ENCODE results near the gene ZFYVE1.
A peak's percentile ranks its signal among the peaks of the same experiment; 100 is the strongest.
"Not testable (repeated sequence)": the region's sequence is repeated elsewhere in the genome, so short reads cannot be mapped to it uniquely, and the experiment has no call there.

Gene ZFYVE1

GRCh38 chr14:73026243-73026844 lies 562 bp downstream of the ZFYVE1 start:
- Histone ChIP-seq H3K9ac (ENCODE audit: low read length) (peak overlapping the region; percentile 92), H3K4me1 (ENCODE audit: control insufficient read depth, insufficient read depth, low read length) (peaks cover 33% of the 10 kb centered on the region), H3K36me3 (ENCODE audit: control insufficient read depth, insufficient read depth, low read length, severe bottlenecking) (peaks cover 24% of the 10 kb centered on the region), H3K27me3 (replicated peaks; ENCODE audit: control insufficient read depth, insufficient read depth, low read length) (no peaks in the 10 kb centered on the region), H3K9me3 (ENCODE audit: control insufficient read depth, low read length) (no peaks in the 10 kb centered on the region), H3K4me3 (ENCODE audit: low read length) (peak overlapping the region; percentile 97)
- no peak for DNase-seq (ENCODE audit: low read depth)

GRCh38 chr14:73025544-73025943 lies 1.4 kb downstream of the ZFYVE1 start:
- H3K4me1 ChIP-seq (ENCODE audit: control insufficient read depth, insufficient read depth, low read length), result peaks cover 33% of the 10 kb centered on the region
- no peaks in the 10 kb centered on the region for H3K9me3 ChIP-seq (ENCODE audit: control insufficient read depth, low read length)
- H3K9ac ChIP-seq (ENCODE audit: low read length), result peak overlapping the region; percentile 92
- H3K36me3 ChIP-seq (ENCODE audit: control insufficient read depth, insufficient read depth, low read length, severe bottlenecking), result peaks cover 26% of the 10 kb centered on the region
- DNase-seq (ENCODE audit: low read depth), result peak; percentile 58
- H3K27me3 ChIP-seq (replicated peaks; ENCODE audit: control insufficient read depth, insufficient read depth, low read length), result no peaks in the 10 kb centered on the region
- H3K4me3 ChIP-seq (ENCODE audit: low read length), result peak overlapping the region; percentile 97

GRCh38 chr14:73022051-73022450 lies 4.9 kb downstream of the ZFYVE1 start:
- no peaks in the 10 kb centered on the region for H3K9me3 ChIP-seq (ENCODE audit: control insufficient read depth, low read length)
- H3K4me3 ChIP-seq (ENCODE audit: low read length), result peak overlapping the region; percentile 45
- no peak for DNase-seq (ENCODE audit: low read depth)
- H3K4me1 ChIP-seq (ENCODE audit: control insufficient read depth, insufficient read depth, low read length), result peaks cover 27% of the 10 kb centered on the region
- no peaks in the 10 kb centered on the region for H3K27me3 ChIP-seq (replicated peaks; ENCODE audit: control insufficient read depth, insufficient read depth, low read length)
- H3K36me3 ChIP-seq (ENCODE audit: control insufficient read depth, insufficient read depth, low read length, severe bottlenecking), result peaks cover 53% of the 10 kb centered on the region
- H3K9ac ChIP-seq (ENCODE audit: low read length), result no peak overlapping the region

- H3K9ac ChIP-seq (ENCODE audit: low read length); H3K9me3 ChIP-seq (ENCODE audit: control insufficient read depth, low read length); H3K4me3 ChIP-seq (ENCODE audit: low read length); DNase-seq (ENCODE audit: low read depth); H3K27me3 ChIP-seq (replicated peaks; ENCODE audit: control insufficient read depth, insufficient read depth, low read length): not testable (repeated sequence)
- Histone ChIP-seq H3K4me1 (ENCODE audit: control insufficient read depth, insufficient read depth, low read length) (peaks cover 22% of the 10 kb centered on the region), H3K36me3 (ENCODE audit: control insufficient read depth, insufficient read depth, low read length, severe bottlenecking) (peaks cover 43% of the 10 kb centered on the region)
These were observed 10.9 kb downstream of the ZFYVE1 start for GRCh38 chr14:73016011-73016410.

- H3K4me1 ChIP-seq (ENCODE audit: control insufficient read depth, insufficient read depth, low read length), result peaks cover 22% of the 10 kb centered on the region
- H3K36me3 ChIP-seq (ENCODE audit: control insufficient read depth, insufficient read depth, low read length, severe bottlenecking), result peaks cover 41% of the 10 kb centered on the region
- H3K9me3 ChIP-seq (ENCODE audit: control insufficient read depth, low read length); H3K27me3 ChIP-seq (replicated peaks; ENCODE audit: control insufficient read depth, insufficient read depth, low read length); H3K4me3 ChIP-seq (ENCODE audit: low read length); H3K9ac ChIP-seq (ENCODE audit: low read length); DNase-seq (ENCODE audit: low read depth): not testable (repeated sequence)
These were observed 11.4 kb downstream of the ZFYVE1 start for GRCh38 chr14:73015552-73015951.

- Histone ChIP-seq H3K4me1 (ENCODE audit: control insufficient read depth, insufficient read depth, low read length) (peaks cover 23% of the 10 kb centered on the region), H3K4me3 (ENCODE audit: low read length) (no peak overlapping the region), H3K9me3 (ENCODE audit: control insufficient read depth, low read length) (no peaks in the 10 kb centered on the region), H3K27me3 (replicated peaks; ENCODE audit: control insufficient read depth, insufficient read depth, low read length) (no peaks in the 10 kb centered on the region), H3K36me3 (ENCODE audit: control insufficient read depth, insufficient read depth, low read length, severe bottlenecking) (peaks cover 33% of the 10 kb centered on the region), H3K9ac (ENCODE audit: low read length) (no peak overlapping the region)
- peak; percentile 90 for DNase-seq (ENCODE audit: low read depth)
These were observed 12.8 kb downstream of the ZFYVE1 start for GRCh38 chr14:73014105-73014504.

GRCh38 chr14:73011189-73011588 lies 15.7 kb downstream of the ZFYVE1 start:
- not testable (repeated sequence) for H3K9me3 ChIP-seq (ENCODE audit: control insufficient read depth, low read length); H3K4me3 ChIP-seq (ENCODE audit: low read length); H3K9ac ChIP-seq (ENCODE audit: low read length); H3K27me3 ChIP-seq (replicated peaks; ENCODE audit: control insufficient read depth, insufficient read depth, low read length); DNase-seq (ENCODE audit: low read depth)
- H3K4me1 ChIP-seq (ENCODE audit: control insufficient read depth, insufficient read depth, low read length), result peaks cover 37% of the 10 kb centered on the region
- H3K36me3 ChIP-seq (ENCODE audit: control insufficient read depth, insufficient read depth, low read length, severe bottlenecking), result peaks cover 16% of the 10 kb centered on the region

- Histone ChIP-seq H3K4me1 (ENCODE audit: control insufficient read depth, insufficient read depth, low read length) (peaks cover 25% of the 10 kb centered on the region), H3K4me3 (ENCODE audit: low read length) (no peak overlapping the region), H3K36me3 (ENCODE audit: control insufficient read depth, insufficient read depth, low read length, severe bottlenecking) (peaks cover 30% of the 10 kb centered on the region), H3K9ac (ENCODE audit: low read length) (peak overlapping the region; percentile 3), H3K27me3 (replicated peaks; ENCODE audit: control insufficient read depth, insufficient read depth, low read length) (no peaks in the 10 kb centered on the region), H3K9me3 (ENCODE audit: control insufficient read depth, low read length) (no peaks in the 10 kb centered on the region)
- DNase-seq (ENCODE audit: low read depth), result peak; percentile 72
These were observed 18.4 kb downstream of the ZFYVE1 start for GRCh38 chr14:73008501-73008900.

- peaks cover 28% of the 10 kb centered on the region for H3K36me3 ChIP-seq (ENCODE audit: control insufficient read depth, insufficient read depth, low read length, severe bottlenecking)
- peak overlapping the region; percentile 2 for H3K9ac ChIP-seq (ENCODE audit: low read length)
- DNase-seq (ENCODE audit: low read depth), result peak; percentile 18
These were observed 19.1 kb downstream of the ZFYVE1 start for GRCh38 chr14:73007835-73008234.

GRCh38 chr14:73004641-73005040 lies 22.3 kb downstream of the ZFYVE1 start:
- not testable (repeated sequence) for H3K9me3 ChIP-seq (ENCODE audit: control insufficient read depth, low read length); DNase-seq (ENCODE audit: low read depth); H3K27me3 ChIP-seq (replicated peaks; ENCODE audit: control insufficient read depth, insufficient read depth, low read length); H3K9ac ChIP-seq (ENCODE audit: low read length); H3K4me3 ChIP-seq (ENCODE audit: low read length)
- H3K36me3 ChIP-seq (ENCODE audit: control insufficient read depth, insufficient read depth, low read length, severe bottlenecking), result peaks cover 28% of the 10 kb centered on the region
- peaks cover 24% of the 10 kb centered on the region for H3K4me1 ChIP-seq (ENCODE audit: control insufficient read depth, insufficient read depth, low read length)

More at GRCh38 chr14:73007835-73008234, 19.1 kb downstream of the ZFYVE1 start:
- H3K4me3 ChIP-seq (ENCODE audit: low read length), result no peak overlapping the region
- no peaks in the 10 kb centered on the region for H3K9me3 ChIP-seq (ENCODE audit: control insufficient read depth, low read length)
- H3K27me3 ChIP-seq (replicated peaks; ENCODE audit: control insufficient read depth, insufficient read depth, low read length), result no peaks in the 10 kb centered on the region
- peaks cover 24% of the 10 kb centered on the region for H3K4me1 ChIP-seq (ENCODE audit: control insufficient read depth, insufficient read depth, low read length)

- Histone ChIP-seq H3K4me1 (ENCODE audit: control insufficient read depth, insufficient read depth, low read length) (peaks cover 19% of the 10 kb centered on the region), H3K27me3 (replicated peaks; ENCODE audit: control insufficient read depth, insufficient read depth, low read length) (no peaks in the 10 kb centered on the region), H3K36me3 (ENCODE audit: control insufficient read depth, insufficient read depth, low read length, severe bottlenecking) (peaks cover 28% of the 10 kb centered on the region), H3K9me3 (ENCODE audit: control insufficient read depth, low read length) (no peaks in the 10 kb centered on the region), H3K4me3 (ENCODE audit: low read length) (no peak overlapping the region), H3K9ac (ENCODE audit: low read length) (no peak overlapping the region)
- DNase-seq (ENCODE audit: low read depth), result no peak
These were observed 23.2 kb downstream of the ZFYVE1 start for GRCh38 chr14:73003681-73004080.

GRCh38 chr14:73000073-73000472 lies 26.8 kb downstream of the ZFYVE1 start:
- no peaks in the 10 kb centered on the region for H3K4me1 ChIP-seq (ENCODE audit: control insufficient read depth, insufficient read depth, low read length)
- H3K9me3 ChIP-seq (ENCODE audit: control insufficient read depth, low read length), result no peaks in the 10 kb centered on the region
- no peak for DNase-seq (ENCODE audit: low read depth)
- H3K36me3 ChIP-seq (ENCODE audit: control insufficient read depth, insufficient read depth, low read length, severe bottlenecking), result peaks cover 51% of the 10 kb centered on the region
- no peaks in the 10 kb centered on the region for H3K27me3 ChIP-seq (replicated peaks; ENCODE audit: control insufficient read depth, insufficient read depth, low read length)
- no peak overlapping the region for H3K4me3 ChIP-seq (ENCODE audit: low read length)
- H3K9ac ChIP-seq (ENCODE audit: low read length), result no peak overlapping the region
